OCI-LY1 (cell line): ENCODE results near the gene MXRA7.
"Not testable (repeated sequence)": the region's sequence is repeated elsewhere in the genome, so short reads cannot be mapped to it uniquely, and the experiment has no call there.

Experiments
- H2AFZ ChIP-seq: fragments of 200-600 bp; sonication (generic), shearing (Covaris generic); 2 replicates; pipeline ENCODE4 v1.6.0; 2014; ENCODE audit warnings: antibody characterized with exemption, mild to moderate bottlenecking, low read length
- H3F3A ChIP-seq: fragments of 200-600 bp; sonication (generic), shearing (Covaris generic); 2 replicates; pipeline ENCODE4 v1.6.0; 2014; ENCODE audit warnings: mild to moderate bottlenecking, antibody characterized with exemption, low read length, moderate library complexity; ENCODE audit not compliant: insufficient read depth
- H3K27ac ChIP-seq: fragments of 200-600 bp; sonication (generic); 2 replicates; pipeline ENCODE4 v1.5.1; 2014; ENCODE audit warnings: low read length, mixed run types, mild to moderate bottlenecking, low read depth; ENCODE audit not compliant: poor library complexity, severe bottlenecking
- H3K27me3 ChIP-seq: fragments of 200-600 bp; sonication (generic); 2 replicates; pipeline ENCODE4 v1.6.0; 2014; ENCODE audit warnings: antibody characterized with exemption, mild to moderate bottlenecking, low read length, moderate library complexity; ENCODE audit not compliant: insufficient read depth
- H3K36me3 ChIP-seq: fragments of 200-600 bp; sonication (generic); 2 replicates; pipeline ENCODE4 v1.6.1; 2014; ENCODE audit warnings: mild to moderate bottlenecking, antibody characterized with exemption, low read length, moderate library complexity, mixed read lengths; ENCODE audit not compliant: insufficient read depth
- H3K4me1 ChIP-seq: fragments of 200-600 bp; sonication (generic); 2 replicates; pipeline ENCODE4 v1.5.1; 2014; ENCODE audit warnings: mild to moderate bottlenecking, low read length, moderate library complexity; ENCODE audit not compliant: insufficient read depth, severe bottlenecking
- H3K4me2 ChIP-seq: fragments of 200-600 bp; sonication (generic), shearing (Covaris generic); 2 replicates; pipeline ENCODE4 v1.6.1; 2014; ENCODE audit warnings: low read length
- H3K4me3 ChIP-seq: fragments of 200-600 bp; sonication (generic); 2 replicates; pipeline ENCODE4 v1.5.1; 2014; ENCODE audit warnings: low read length, low read depth, mild to moderate bottlenecking, mixed read lengths; ENCODE audit not compliant: poor library complexity, severe bottlenecking
- H3K79me2 ChIP-seq: fragments of 200-600 bp; shearing (Covaris generic); 2 replicates; pipeline ENCODE4 v1.6.1; 2016; ENCODE audit warnings: mixed run types, low read length, mixed read lengths; ENCODE audit not compliant: insufficient read depth
- H3K9ac ChIP-seq: fragments of 200-600 bp; sonication (generic), shearing (Covaris generic); 2 replicates; pipeline ENCODE4 v1.6.1; 2014; ENCODE audit warnings: mild to moderate bottlenecking, low read length, mixed read lengths
- H3K9me2 ChIP-seq: fragments of 200-600 bp; sonication (generic), shearing (Covaris generic); 2 replicates; pipeline ENCODE4 v1.6.1; 2014; ENCODE audit warnings: low read depth, mild to moderate bottlenecking, low read length, mixed read lengths
- H3K9me3 ChIP-seq: fragments of 200-600 bp; shearing (Covaris generic); 2 replicates; pipeline ENCODE4 v1.6.1; 2014; ENCODE audit warnings: low read length, mixed read lengths
- H4K20me1 ChIP-seq: fragments of 200-600 bp; sonication (generic), shearing (Covaris generic); 2 replicates; pipeline ENCODE4 v1.6.0; 2016; ENCODE audit warnings: mild to moderate bottlenecking, low read length; ENCODE audit not compliant: insufficient read depth
- CTCF ChIP-seq: fragments of 200-600 bp; sonication (generic), shearing (Covaris generic); IDR thresholded peaks from 2 replicates; pipeline ENCODE4 v1.5.1; 2017; ENCODE audit warnings: mild to moderate bottlenecking, antibody characterized with exemption, low read length, moderate library complexity, mixed read lengths
- EZH2 ChIP-seq: fragments of 200-600 bp; sonication (generic), shearing (Covaris generic); IDR thresholded peaks from 2 replicates; pipeline ENCODE4 v1.8.0; 2017; ENCODE audit warnings: borderline replicate concordance, mixed run types, mild to moderate bottlenecking, antibody characterized with exemption, low read length, moderate library complexity, mixed read lengths

The MXRA7 gene

GRCh38 chr17:76700617-76701470, 9.9 kb downstream of the MXRA7 start:
- no peak overlapping the region for H3K4me3 ChIP-seq

GRCh38 chr17:76700270-76700616, 10.5 kb downstream of the MXRA7 start:
- Histone ChIP-seq H3K79me2 (no peaks in the 10 kb centered on the region), H3K36me3 (no peaks in the 10 kb centered on the region), H2AFZ (no peak overlapping the region), H4K20me1 (no peaks in the 10 kb centered on the region), H3K9me3 (no peaks in the 10 kb centered on the region), H3K4me2 (no peak overlapping the region), H3F3A (no peaks in the 10 kb centered on the region), H3K27ac (no peak overlapping the region), H3K4me1 (peaks cover 4% of the 10 kb centered on the region), H3K9me2 (no peaks in the 10 kb centered on the region), H3K9ac (no peak overlapping the region), H3K4me3 (no peak overlapping the region), H3K27me3 (peaks cover 3% of the 10 kb centered on the region; the same call in 1 of the 2 replicates)
- TF ChIP-seq CTCF = no peak
- no peak for TF ChIP-seq EZH2

More at GRCh38 chr17:76700617-76701470, 9.9 kb downstream of the MXRA7 start:
- peaks cover 4% of the 10 kb centered on the region for H3K4me1 ChIP-seq
- H3K36me3 ChIP-seq = no peaks in the 10 kb centered on the region
- no peaks in the 10 kb centered on the region for H3K9me2 ChIP-seq
- no peak overlapping the region; the same call in 1 of the 2 replicates for H3K4me2 ChIP-seq
- H3F3A ChIP-seq = no peaks in the 10 kb centered on the region
- no peaks in the 10 kb centered on the region for H3K9me3 ChIP-seq
- no peaks in the 10 kb centered on the region for H4K20me1 ChIP-seq
- H3K9ac ChIP-seq = no peak overlapping the region
- H2AFZ ChIP-seq = no peak overlapping the region
- H3K27ac ChIP-seq = no peak overlapping the region
- peaks cover 3% of the 10 kb centered on the region; the same call in 1 of the 2 replicates for H3K27me3 ChIP-seq
- no peak for TF ChIP-seq CTCF
- no peak for TF ChIP-seq EZH2
- H3K79me2 ChIP-seq = no peaks in the 10 kb centered on the region

GRCh38 chr17:76698466-76698977, 12.2 kb downstream of the MXRA7 start:
- H3K27ac ChIP-seq, H4K20me1 ChIP-seq, H3K9me2 ChIP-seq, H2AFZ ChIP-seq, H3K4me3 ChIP-seq, H3K79me2 ChIP-seq, H3K9ac ChIP-seq, H3F3A ChIP-seq, H3K36me3 ChIP-seq, H3K4me2 ChIP-seq, H3K27me3 ChIP-seq, H3K4me1 ChIP-seq, H3K9me3 ChIP-seq: not testable (repeated sequence)
